B cell (primary cell): Measurements from ENCODE around the gene ANKRD35.

ENCODE experiments used
- EZH2 ChIP-seq: IDR thresholded peaks from 2 replicates; pipeline ENCODE4 v1.6.1; 2012; ENCODE audit warnings: borderline replicate concordance, low read depth, mild to moderate bottlenecking, moderate library complexity, low read length; ENCODE audit not compliant: insufficient read depth, poor library complexity, severe bottlenecking
- TF ChIP-seq, protein P1 (sequence below): fragments of 200-600 bp; IDR thresholded peaks from one replicate; pipeline ENCODE4 v1.8.0; 2022; ENCODE audit warnings: antibody characterized with exemption, mild to moderate bottlenecking

DNA sequence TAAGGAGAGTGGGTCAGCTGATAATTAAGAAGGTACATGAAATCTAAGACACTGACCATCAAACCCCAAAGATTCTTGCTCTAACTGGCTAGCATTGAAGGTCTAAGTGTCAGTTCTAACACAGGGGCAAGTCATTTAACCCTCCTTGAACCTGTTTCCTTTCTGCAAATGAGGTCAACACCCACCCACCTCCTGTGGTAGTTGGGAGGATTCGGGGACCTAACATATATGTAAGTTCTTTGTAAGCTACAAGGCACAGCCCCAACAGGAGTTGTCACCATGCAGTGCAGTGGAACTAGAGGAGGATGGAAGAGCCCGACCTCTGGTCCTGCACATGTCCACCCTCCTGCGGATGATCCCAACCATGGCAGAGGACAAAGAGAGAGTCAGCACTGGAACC, 37.8 kb downstream of the ANKRD35 start:
- TF ChIP-seq, protein P1, sequence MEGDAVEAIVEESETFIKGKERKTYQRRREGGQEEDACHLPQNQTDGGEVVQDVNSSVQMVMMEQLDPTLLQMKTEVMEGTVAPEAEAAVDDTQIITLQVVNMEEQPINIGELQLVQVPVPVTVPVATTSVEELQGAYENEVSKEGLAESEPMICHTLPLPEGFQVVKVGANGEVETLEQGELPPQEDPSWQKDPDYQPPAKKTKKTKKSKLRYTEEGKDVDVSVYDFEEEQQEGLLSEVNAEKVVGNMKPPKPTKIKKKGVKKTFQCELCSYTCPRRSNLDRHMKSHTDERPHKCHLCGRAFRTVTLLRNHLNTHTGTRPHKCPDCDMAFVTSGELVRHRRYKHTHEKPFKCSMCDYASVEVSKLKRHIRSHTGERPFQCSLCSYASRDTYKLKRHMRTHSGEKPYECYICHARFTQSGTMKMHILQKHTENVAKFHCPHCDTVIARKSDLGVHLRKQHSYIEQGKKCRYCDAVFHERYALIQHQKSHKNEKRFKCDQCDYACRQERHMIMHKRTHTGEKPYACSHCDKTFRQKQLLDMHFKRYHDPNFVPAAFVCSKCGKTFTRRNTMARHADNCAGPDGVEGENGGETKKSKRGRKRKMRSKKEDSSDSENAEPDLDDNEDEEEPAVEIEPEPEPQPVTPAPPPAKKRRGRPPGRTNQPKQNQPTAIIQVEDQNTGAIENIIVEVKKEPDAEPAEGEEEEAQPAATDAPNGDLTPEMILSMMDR = no peak
- no peak for TF ChIP-seq EZH2
